HG03095 (cell line): ENCODE measurements around the gene CTNNA3.

Experiments used
- ATAC-seq: cut with Tn5 transposase; IDR thresholded peaks from one replicate; pipeline ENCODE4 v1.9.1; 2021; ENCODE audit warnings: moderate library complexity; ENCODE audit not compliant: unreplicated experiment

Gene CTNNA3

GRCh38 chr10:67666416-67667034 lies 29.5 kb downstream of the CTNNA3 start:
- ATAC-seq: no peak

- no peak for ATAC-seq
Measured at GRCh38 chr10:67665491-67665890, 30.5 kb downstream of the CTNNA3 start.

- no peak for ATAC-seq
Measured at GRCh38 chr10:67664942-67665341, 31.1 kb downstream of the CTNNA3 start.

- ATAC-seq: no peak
Measured at GRCh38 chr10:67663449-67664087, 32.4 kb downstream of the CTNNA3 start.

GRCh38 chr10:67662415-67662814 lies 33.6 kb downstream of the CTNNA3 start:
- ATAC-seq: no peak

DNA sequence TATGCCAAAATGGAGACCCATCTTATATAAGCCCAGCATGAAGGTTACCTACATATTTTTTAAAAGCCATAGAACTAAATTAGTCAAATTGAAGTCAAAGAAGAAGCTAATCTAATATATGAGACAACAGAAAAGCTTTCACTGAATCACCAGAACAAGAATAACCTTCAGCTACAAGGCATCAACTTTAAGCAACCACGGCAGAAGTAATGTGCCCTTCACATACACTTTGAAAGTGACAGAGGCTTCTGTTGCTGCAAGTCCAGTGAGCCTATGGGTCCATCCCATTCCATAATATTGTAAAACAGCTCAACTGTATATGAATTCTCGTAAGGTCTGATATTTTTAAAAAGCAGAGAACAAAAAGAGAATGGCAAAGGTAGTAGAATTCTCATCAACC lies 36.5 kb downstream of the CTNNA3 start:
- ATAC-seq: no peak

DNA sequence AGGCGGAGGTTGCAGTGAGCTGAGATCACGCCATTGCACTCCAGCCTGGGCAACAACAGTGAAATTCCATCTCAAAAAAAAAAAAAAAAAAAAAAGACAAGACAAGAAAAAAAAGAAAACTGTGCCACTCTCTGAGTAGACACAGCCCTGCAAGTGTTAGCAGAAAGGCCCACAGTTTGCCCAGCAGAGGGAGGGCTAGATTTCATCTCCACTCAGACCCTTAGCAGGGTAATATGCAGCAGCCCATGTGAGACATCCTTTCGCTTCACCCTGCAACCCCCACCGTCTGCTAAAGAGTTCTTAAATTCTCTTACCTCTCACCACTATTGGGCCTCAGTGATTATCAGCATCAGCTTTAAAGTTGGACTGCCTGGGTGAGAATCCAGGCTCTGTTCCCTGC lies 38.2 kb downstream of the CTNNA3 start:
- ATAC-seq: no peak

DNA sequence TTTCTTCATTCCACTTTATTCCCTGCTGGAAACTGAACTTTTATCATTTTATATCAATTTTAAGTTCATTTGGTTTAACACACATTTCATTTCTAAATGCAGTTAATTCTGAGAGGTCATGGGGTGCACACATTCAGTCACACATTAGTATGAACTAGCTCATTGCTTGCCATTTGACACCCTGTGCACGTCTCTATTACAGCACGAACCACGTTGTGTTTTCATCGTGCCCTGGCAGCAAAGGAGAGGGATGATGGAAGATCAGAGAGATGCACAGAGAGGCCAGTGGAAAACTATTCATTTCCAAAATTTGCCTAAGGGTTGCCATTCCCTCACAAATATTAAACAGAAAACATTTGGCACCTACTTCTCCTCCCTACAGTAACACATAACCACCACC lies 45.4 kb downstream of the CTNNA3 start:
- ATAC-seq: no peak

GRCh38 chr10:67648613-67649229 lies 47.3 kb downstream of the CTNNA3 start:
- ATAC-seq: no peak

GRCh38 chr10:67630904-67631303 lies 65.1 kb downstream of the CTNNA3 start:
- no peak for ATAC-seq

GRCh38 chr10:67629461-67629971 lies 66.5 kb downstream of the CTNNA3 start:
- no peak for ATAC-seq

- no peak for ATAC-seq
Measured at GRCh38 chr10:67622984-67623383, 73.0 kb downstream of the CTNNA3 start.

GRCh38 chr10:67622511-67622910 lies 73.5 kb downstream of the CTNNA3 start:
- ATAC-seq: no peak

GRCh38 chr10:67621834-67622233 lies 74.2 kb downstream of the CTNNA3 start:
- ATAC-seq: no peak

DNA sequence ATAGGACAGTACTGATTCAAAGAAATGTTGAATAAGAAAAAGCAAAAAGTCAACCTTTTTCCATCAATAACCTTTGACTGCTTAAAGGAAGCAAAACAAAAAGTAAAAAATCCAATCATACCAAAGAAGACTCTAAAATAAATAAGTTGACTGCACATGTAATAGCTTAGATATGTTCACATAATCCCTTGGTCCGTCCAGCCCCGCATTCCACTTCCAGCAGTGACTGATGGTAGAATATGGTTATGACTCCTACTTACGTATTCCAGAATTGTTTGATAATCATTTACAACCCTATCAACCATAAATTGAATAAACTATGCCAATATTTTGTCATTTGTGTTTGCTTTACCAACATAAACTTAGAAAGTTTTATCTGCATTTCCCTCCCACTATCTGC lies 77.9 kb downstream of the CTNNA3 start:
- no peak for ATAC-seq

DNA sequence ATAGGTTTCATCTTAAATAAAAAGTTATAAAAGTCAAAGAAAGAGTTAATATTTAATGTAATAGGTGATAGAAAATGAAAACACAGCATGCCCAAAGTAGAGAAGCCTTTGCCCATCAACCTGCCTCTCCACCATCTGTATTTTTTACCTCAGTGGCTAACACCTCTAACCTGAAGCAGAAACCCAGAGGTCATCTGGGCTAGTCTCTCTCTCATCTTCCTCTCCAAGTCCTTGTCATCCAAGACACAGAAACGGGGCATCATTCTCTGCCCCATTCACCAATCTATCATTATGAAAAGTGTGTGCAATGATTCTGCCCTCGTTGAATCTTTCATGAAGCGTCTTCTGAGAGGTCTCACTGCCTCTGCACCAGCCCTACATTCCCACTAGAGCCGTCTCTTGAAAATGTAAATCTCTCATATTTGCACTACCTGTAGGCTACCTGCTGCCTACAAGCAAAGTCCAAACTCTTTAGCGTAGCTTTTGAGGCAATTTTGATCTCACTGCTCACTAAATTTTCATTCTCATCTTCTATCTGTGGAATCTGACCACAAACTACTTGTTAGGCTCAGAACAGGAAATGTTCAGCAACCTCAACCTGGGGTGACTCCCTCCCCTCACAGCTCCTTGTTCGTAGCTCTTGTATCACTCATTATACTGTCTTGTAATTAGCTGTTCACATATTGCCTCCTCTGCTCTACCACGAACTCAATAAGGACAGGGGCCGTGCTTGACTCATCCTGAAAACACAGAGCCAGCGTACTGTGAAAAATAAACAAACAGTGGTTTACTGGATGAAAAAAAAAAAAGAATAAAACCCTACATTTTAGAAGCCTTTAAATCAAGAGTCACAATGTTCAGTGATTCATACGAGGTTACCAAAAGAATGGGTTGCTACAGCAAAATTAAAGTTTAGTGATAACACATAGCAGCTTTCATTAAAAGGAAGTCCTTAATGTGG lies 83.1 kb downstream of the CTNNA3 start:
- peak; percentile 79 for ATAC-seq

DNA sequence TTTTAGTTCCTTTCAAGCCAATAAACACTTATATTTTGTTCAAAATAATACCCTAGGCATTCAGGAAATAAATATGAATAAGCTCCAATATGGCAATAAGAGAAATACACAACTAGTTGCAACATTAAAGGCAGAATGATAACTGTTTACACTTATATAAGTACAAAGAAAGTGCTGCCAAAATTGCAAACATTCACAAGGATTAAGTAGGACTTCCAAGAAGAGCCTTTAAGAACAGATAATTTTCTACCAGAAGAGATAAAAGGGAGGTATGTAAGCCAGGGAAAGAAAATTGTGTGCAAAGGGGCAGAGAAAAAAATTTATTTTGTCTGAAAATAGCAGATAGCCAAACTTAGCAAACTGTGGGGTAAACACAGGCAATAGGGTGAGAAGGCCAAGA lies 83.8 kb downstream of the CTNNA3 start:
- ATAC-seq: no peak

- no peak for ATAC-seq
Measured at GRCh38 chr10:67609996-67610793, 85.8 kb downstream of the CTNNA3 start.

- no peak for ATAC-seq
Measured at GRCh38 chr10:67608001-67608400, 88.0 kb downstream of the CTNNA3 start.

- ATAC-seq: no peak
Measured at GRCh38 chr10:67607472-67607871, 88.5 kb downstream of the CTNNA3 start.
